Esophagus muscularis mucosa (tissue), 4 donors: ENCODE data around the gene RHBDF2.

ENCODE experiments used
- CTCF ChIP-seq, 3 experiments: fragments of 200-600 bp in 2 of 3; fragments of 450-650 bp in 1 of 3; sonication (generic) in 2 of 3; IDR thresholded peaks; one replicate each; pipeline ENCODE4 v1.5.1; 2017 to 2019; ENCODE audit warnings: antibody characterized with exemption in 3 of 3, mild to moderate bottlenecking in 2 of 3, moderate library complexity in 1 of 3
- EP300 ChIP-seq: sonication (generic); formaldehyde crosslinking; IDR thresholded peaks from one replicate; pipeline ENCODE4 v1.6.1; 2017; ENCODE audit warnings: antibody characterized with exemption
- POLR2A ChIP-seq: fragments of 450-650 bp; IDR thresholded peaks from one replicate; pipeline ENCODE4 v1.6.1; 2017; ENCODE audit warnings: antibody characterized with exemption, moderate library complexity, mild to moderate bottlenecking, low read depth
- POLR2AphosphoS5 ChIP-seq, 2 donors: sonication (generic); formaldehyde crosslinking; IDR thresholded peaks; one replicate each; pipeline ENCODE4 v1.6.1; 2017; ENCODE audit warnings: antibody characterized with exemption in 2 of 2

- TF ChIP-seq CTCF (IDR thresholded peaks at IDR 0.05) (no peak), POLR2A (no peak), POLR2AphosphoS5 (IDR thresholded peaks at IDR 0.05) (no peak), EP300 (no peak)
These were observed 8.9 kb downstream of the RHBDF2 start for GRCh38 chr17:76492123-76492988.
